ENCODE data around the gene FGF12.

- TF ChIP-seq CTCF (IDR thresholded peaks at IDR 0.05), result no peak
- no peak for TF ChIP-seq ZFX (IDR thresholded peaks at IDR 0.05; ENCODE audit: borderline replicate concordance)
Measured at GRCh38 chr3:192397012-192397411, 330.3 kb downstream of the FGF12 start.
